ENCODE data around the gene TBCC. TPM values are rescaled to one million over a fixed set of nuclear protein-coding genes. Genes with fewer than 3 reads are reported as not detected.

TBCC gene
- total RNA-seq, 3 donors from 2014 or later: 19.6 to 21.4 (median 20.1) TPM

- Mint-ChIP-seq H3K36me3 (ENCODE audit: insufficient read depth) (no peaks in the 10 kb centered on the region), H3K4me3 (peak overlapping the region; percentile 30), H3K27me3 (ENCODE audit: low read depth) (no peaks in the 10 kb centered on the region), H3K4me1 (ENCODE audit: low read depth) (peaks cover 18% of the 10 kb centered on the region), H3K9me3 (no peaks in the 10 kb centered on the region)
- no peak for DNase-seq
- ATAC-seq: no peak
Measured at GRCh38 chr6:42727627-42728026, 18.3 kb downstream of the TBCC start.

GRCh38 chr6:42727087-42727611 is 18.8 kb downstream of the TBCC start:
- ATAC-seq: peak; percentile 6 to 16
- Mint-ChIP-seq H3K4me1 (ENCODE audit: low read depth) (peaks cover 18% of the 10 kb centered on the region), H3K27me3 (ENCODE audit: low read depth) (no peaks in the 10 kb centered on the region)

GRCh38 chr6:42726485-42727086 is 19.3 kb downstream of the TBCC start:
- H3K27me3 Mint-ChIP-seq (ENCODE audit: low read depth): no peaks in the 10 kb centered on the region
- no peaks in the 10 kb centered on the region for H3K9me3 Mint-ChIP-seq
- ATAC-seq: peak; percentile 97 to 98
- peak; percentile 66 for DNase-seq
- peaks cover 18% of the 10 kb centered on the region for H3K4me1 Mint-ChIP-seq (ENCODE audit: low read depth)
- no peaks in the 10 kb centered on the region for H3K36me3 Mint-ChIP-seq (ENCODE audit: insufficient read depth)
- H3K4me3 Mint-ChIP-seq: peak overlapping the region; percentile 82

More at GRCh38 chr6:42727087-42727611, 18.8 kb downstream of the TBCC start:
- H3K36me3 Mint-ChIP-seq (ENCODE audit: insufficient read depth): no peaks in the 10 kb centered on the region
- peak; percentile 7 for DNase-seq
- H3K4me3 Mint-ChIP-seq: peak overlapping the region; percentile 82
- no peaks in the 10 kb centered on the region for H3K9me3 Mint-ChIP-seq

GRCh38 chr6:42726026-42726425 is 19.9 kb downstream of the TBCC start:
- Mint-ChIP-seq H3K4me1 (ENCODE audit: low read depth) (peaks cover 18% of the 10 kb centered on the region), H3K27me3 (ENCODE audit: low read depth) (no peaks in the 10 kb centered on the region), H3K4me3 (peak overlapping the region; percentile 82), H3K36me3 (ENCODE audit: insufficient read depth) (no peaks in the 10 kb centered on the region), H3K9me3 (no peaks in the 10 kb centered on the region)
- ATAC-seq (no peak), DNase-seq (no peak)

- DNase-seq (no peak), ATAC-seq (no peak)
- H3K27me3 Mint-ChIP-seq (ENCODE audit: low read depth): peaks cover 2% of the 10 kb centered on the region
- H3K36me3 Mint-ChIP-seq (ENCODE audit: insufficient read depth): no peaks in the 10 kb centered on the region
- peaks cover 18% of the 10 kb centered on the region for H3K4me1 Mint-ChIP-seq (ENCODE audit: low read depth)
- no peaks in the 10 kb centered on the region for H3K9me3 Mint-ChIP-seq
- no peak overlapping the region for H3K4me3 Mint-ChIP-seq
Measured at GRCh38 chr6:42724825-42725224, 21.1 kb downstream of the TBCC start.

- peaks cover 17% of the 10 kb centered on the region for H3K4me1 Mint-ChIP-seq (ENCODE audit: low read depth)
Measured at GRCh38 chr6:42722497-42722896, 23.4 kb downstream of the TBCC start, which contains the start of gene PRPH2. PRPH2 (minus strand) TSS chr6:42722597; CDS start chr6:42722334, 263 bp downstream.

GRCh38 chr6:42720739-42721138 is 25.2 kb downstream of the TBCC start:
- Mint-ChIP-seq H3K4me1 (ENCODE audit: low read depth) (peaks cover under 1% of the 10 kb centered on the region), H3K36me3 (ENCODE audit: insufficient read depth) (no peaks in the 10 kb centered on the region), H3K9me3 (no peaks in the 10 kb centered on the region), H3K27me3 (ENCODE audit: low read depth) (peaks cover 2% of the 10 kb centered on the region), H3K4me3 (no peak overlapping the region)
- DNase-seq (no peak), ATAC-seq (no peak)

More at GRCh38 chr6:42722497-42722896, 23.4 kb downstream of the TBCC start, which contains the start of gene PRPH2:
- peaks cover 2% of the 10 kb centered on the region for H3K27me3 Mint-ChIP-seq (ENCODE audit: low read depth)
- no peaks in the 10 kb centered on the region for H3K36me3 Mint-ChIP-seq (ENCODE audit: insufficient read depth)
- H3K9me3 Mint-ChIP-seq: no peaks in the 10 kb centered on the region
- no peak within 1 kb of the TSS for H3K4me3 Mint-ChIP-seq
- no peak for DNase-seq
- no peak for ATAC-seq

GRCh38 chr6:42715871-42716270 is 30.0 kb downstream of the TBCC start:
- Mint-ChIP-seq H3K4me1 (ENCODE audit: low read depth) (no peaks in the 10 kb centered on the region), H3K9me3 (peaks cover 6% of the 10 kb centered on the region), H3K36me3 (ENCODE audit: insufficient read depth) (no peaks in the 10 kb centered on the region), H3K27me3 (ENCODE audit: low read depth) (peaks cover 2% of the 10 kb centered on the region), H3K4me3 (no peak overlapping the region)
- DNase-seq (no peak), ATAC-seq (no peak)

- H3K27me3 Mint-ChIP-seq (ENCODE audit: low read depth): no peaks in the 10 kb centered on the region
- ATAC-seq (no peak), DNase-seq (no peak)
- H3K4me1 Mint-ChIP-seq (ENCODE audit: low read depth): no peaks in the 10 kb centered on the region
- no peak overlapping the region for H3K4me3 Mint-ChIP-seq
- no peaks in the 10 kb centered on the region for H3K36me3 Mint-ChIP-seq (ENCODE audit: insufficient read depth)
- peaks cover 6% of the 10 kb centered on the region for H3K9me3 Mint-ChIP-seq
Measured at GRCh38 chr6:42714098-42714761, 31.7 kb downstream of the TBCC start.

GRCh38 chr6:42711930-42712329 is 34.0 kb downstream of the TBCC start:
- ATAC-seq: no peak
- Mint-ChIP-seq H3K4me3 (no peak overlapping the region), H3K36me3 (ENCODE audit: insufficient read depth) (no peaks in the 10 kb centered on the region), H3K9me3 (peaks cover 6% of the 10 kb centered on the region), H3K4me1 (ENCODE audit: low read depth) (no peaks in the 10 kb centered on the region), H3K27me3 (ENCODE audit: low read depth) (no peaks in the 10 kb centered on the region)
- DNase-seq: no peak

- DNase-seq: no peak
- ATAC-seq: no peak
- H3K27me3 Mint-ChIP-seq (ENCODE audit: low read depth): no peaks in the 10 kb centered on the region
- peaks cover 6% of the 10 kb centered on the region for H3K9me3 Mint-ChIP-seq
- no peak overlapping the region for H3K4me3 Mint-ChIP-seq
- no peaks in the 10 kb centered on the region for H3K4me1 Mint-ChIP-seq (ENCODE audit: low read depth)
- H3K36me3 Mint-ChIP-seq (ENCODE audit: insufficient read depth): no peaks in the 10 kb centered on the region
Measured at GRCh38 chr6:42710316-42710715, 35.6 kb downstream of the TBCC start.

GRCh38 chr6:42709871-42710270 is 36.0 kb downstream of the TBCC start:
- ATAC-seq: no peak
- no peaks in the 10 kb centered on the region for H3K36me3 Mint-ChIP-seq (ENCODE audit: insufficient read depth)
- H3K4me3 Mint-ChIP-seq: no peak overlapping the region
- no peaks in the 10 kb centered on the region for H3K27me3 Mint-ChIP-seq (ENCODE audit: low read depth)
- no peaks in the 10 kb centered on the region for H3K4me1 Mint-ChIP-seq (ENCODE audit: low read depth)
- peaks cover 6% of the 10 kb centered on the region for H3K9me3 Mint-ChIP-seq
- no peak for DNase-seq

GRCh38 chr6:42708096-42708495 is 37.8 kb downstream of the TBCC start:
- DNase-seq (no peak), ATAC-seq (no peak)
- H3K27me3 Mint-ChIP-seq (ENCODE audit: low read depth): no peaks in the 10 kb centered on the region
- H3K4me3 Mint-ChIP-seq: no peak overlapping the region
- peaks cover 6% of the 10 kb centered on the region for H3K9me3 Mint-ChIP-seq
- H3K36me3 Mint-ChIP-seq (ENCODE audit: insufficient read depth): no peaks in the 10 kb centered on the region
- no peaks in the 10 kb centered on the region for H3K4me1 Mint-ChIP-seq (ENCODE audit: low read depth)

- no peaks in the 10 kb centered on the region for H3K27me3 Mint-ChIP-seq (ENCODE audit: low read depth)
- H3K36me3 Mint-ChIP-seq (ENCODE audit: insufficient read depth): no peaks in the 10 kb centered on the region
- no peak overlapping the region for H3K4me3 Mint-ChIP-seq
- peaks cover 6% of the 10 kb centered on the region for H3K9me3 Mint-ChIP-seq
- H3K4me1 Mint-ChIP-seq (ENCODE audit: low read depth): no peaks in the 10 kb centered on the region
- DNase-seq (no peak), ATAC-seq (no peak)
Measured at GRCh38 chr6:42707595-42707994, 38.3 kb downstream of the TBCC start.

GRCh38 chr6:42704937-42705374 is 40.9 kb downstream of the TBCC start:
- Mint-ChIP-seq H3K36me3 (ENCODE audit: insufficient read depth) (no peaks in the 10 kb centered on the region), H3K27me3 (ENCODE audit: low read depth) (no peaks in the 10 kb centered on the region), H3K4me1 (ENCODE audit: low read depth) (no peaks in the 10 kb centered on the region), H3K9me3 (no peaks in the 10 kb centered on the region), H3K4me3 (no peak overlapping the region)
- ATAC-seq (no peak), DNase-seq (no peak)
